Bronchial epithelial cell (primary cell): ENCODE data around the gene CLEC2D. TPM values are rescaled to one million over a fixed set of nuclear protein-coding genes. Genes with fewer than 3 reads are reported as not detected.
"Not testable (repeated sequence)": the region's sequence is repeated elsewhere in the genome, so short reads cannot be mapped to it uniquely, and the experiment has no call there.

Source experiments
- DNase-seq: peaks from one replicate; pipeline ENCODE4 v3.0.0-alpha.2; 2010; ENCODE audit warnings: low read depth
- FAIRE-seq: peaks from 2 replicates; lab custom pipeline; 2011; peaks lifted over from hg19 to GRCh38; lab: Jason Lieb, UNC
- H3K27me3 ChIP-seq: 2 replicates; pipeline ENCODE4 v1.5.1; 2011; ENCODE audit warnings: low read length; ENCODE audit not compliant: control insufficient read depth, insufficient read depth
- H3K36me3 ChIP-seq: 2 replicates; pipeline ENCODE4 v1.5.1; 2011; ENCODE audit warnings: low read length; ENCODE audit not compliant: control insufficient read depth, insufficient read depth
- H3K4me3 ChIP-seq: 2 replicates; pipeline ENCODE4 v1.5.1; 2011; ENCODE audit warnings: mild to moderate bottlenecking, low read depth, low read length, control low read depth
- CTCF ChIP-seq: IDR thresholded peaks from 2 replicates; pipeline ENCODE4 v1.5.1; 2011; ENCODE audit warnings: mild to moderate bottlenecking, moderate library complexity, low read length, control low read depth, inconsistent platforms; ENCODE audit not compliant: insufficient read depth, severe bottlenecking
- total RNA-seq: library from RNA; depleted of rRNA; stranded (reverse); fragments of >200 nt; gene quantifications from 2 replicates; pipeline ENCODE4 v1.2.1, GENCODE V29; 2014

The CLEC2D gene
- total RNA-seq, 1 donor from 2014 or later, result 2.6 TPM

GRCh38 chr12:9661720-9662119 is 7.8 kb upstream of the CLEC2D start:
- Histone ChIP-seq H3K36me3 (peaks cover 4% of the 10 kb centered on the region), H3K27me3 (no peaks in the 10 kb centered on the region), H3K4me3 (no peak overlapping the region)
- no peak for TF ChIP-seq CTCF
- no peak for FAIRE-seq
- no peak for DNase-seq

- no peaks in the 10 kb centered on the region for H3K27me3 ChIP-seq
- no peak overlapping the region for H3K4me3 ChIP-seq
- TF ChIP-seq CTCF, result no peak
- DNase-seq, result no peak
- FAIRE-seq, result no peak
- H3K36me3 ChIP-seq, result peaks cover 2% of the 10 kb centered on the region
Measured at GRCh38 chr12:9662488-9662887, 7.0 kb upstream of the CLEC2D start.

GRCh38 chr12:9667403-9668160 is 1.9 kb upstream of the CLEC2D start:
- TF ChIP-seq CTCF, result no peak
- FAIRE-seq, result no peak
- DNase-seq, result no peak
- H3K4me3 ChIP-seq, result no peak overlapping the region
- H3K27me3 ChIP-seq, result no peaks in the 10 kb centered on the region
- H3K36me3 ChIP-seq, result peaks cover under 1% of the 10 kb centered on the region

- no peaks in the 10 kb centered on the region for H3K36me3 ChIP-seq
- DNase-seq, result no peak
- H3K4me3 ChIP-seq, result no peak overlapping the region
- FAIRE-seq, result no peak
- no peaks in the 10 kb centered on the region for H3K27me3 ChIP-seq
- no peak for TF ChIP-seq CTCF
Measured at GRCh38 chr12:9668161-9669018, 1.1 kb upstream of the CLEC2D start.

GRCh38 chr12:9669019-9669326 is 540 bp upstream of the CLEC2D start:
- H3K36me3 ChIP-seq, result no peaks in the 10 kb centered on the region
- FAIRE-seq, result no peak
- no peaks in the 10 kb centered on the region for H3K27me3 ChIP-seq
- no peak for TF ChIP-seq CTCF
- DNase-seq, result no peak
- H3K4me3 ChIP-seq, result no peak overlapping the region

- H3K27me3 ChIP-seq, DNase-seq, H3K4me3 ChIP-seq, FAIRE-seq, H3K36me3 ChIP-seq: not testable (repeated sequence)
Measured at GRCh38 chr12:9672340-9672739, 2.8 kb downstream of the CLEC2D start.
